H1 (cell line): ENCODE results near the gene MACROD2. TPM values are rescaled to one million over a fixed set of nuclear protein-coding genes. Genes with fewer than 3 reads are reported as not detected.

ENCODE experiments used
- CTCF ChIA-PET: fragments of 300-600 bp; sonication (Branson Sonifier 250); formaldehyde crosslinking; loops from one replicate; lab custom pipeline; 2021; ENCODE audit not compliant: partially characterized antibody; lab: Charles Lee
- POLR2A ChIA-PET: fragments of 300-600 bp; sonication (Branson Sonifier 250); formaldehyde crosslinking; loops from one replicate; lab custom pipeline; 2021; ENCODE audit warnings: inconsistent platforms; ENCODE audit not compliant: partially characterized antibody; lab: Charles Lee
- DNase-seq, 2 experiments: peaks; one replicate each; pipeline versions ENCODE4 v3.0.0 to v3.0.0-alpha.2; 2010 to 2022; ENCODE audit warnings: low spot score in 2 of 2, low read depth in 1 of 2, mixed read lengths in 1 of 2
- FAIRE-seq: peaks from 2 replicates; lab custom pipeline; 2011; peaks lifted over from hg19 to GRCh38; lab: Jason Lieb, UNC
- H2AFZ ChIP-seq: 2 replicates; pipeline ENCODE4 v1.8.1; 2012; ENCODE audit warnings: low read length, inconsistent platforms
- H2AK5ac ChIP-seq: 2 replicates; pipeline ENCODE4 v1.6.1; 2013; ENCODE audit warnings: low read depth, low read length
- H2BK120ac ChIP-seq: replicated peaks from 2 replicates; pipeline ENCODE3; 2013; ENCODE audit warnings: low read depth, low read length, inconsistent platforms
- H2BK12ac ChIP-seq: 2 replicates; pipeline ENCODE4 v1.6.1; 2013; ENCODE audit warnings: low read depth, low read length
- H2BK15ac ChIP-seq: 2 replicates; pipeline ENCODE4 v1.6.1; 2013; ENCODE audit warnings: low read length
- H2BK20ac ChIP-seq: 2 replicates; pipeline ENCODE4 v1.6.1; 2013; ENCODE audit warnings: low read length
- H2BK5ac ChIP-seq: 2 replicates; pipeline ENCODE4 v1.6.1; 2013; ENCODE audit warnings: low read depth, low read length
- H3K14ac ChIP-seq: 2 replicates; pipeline ENCODE4 v1.6.1; 2013; ENCODE audit warnings: inconsistent platforms; ENCODE audit not compliant: insufficient read length
- H3K18ac ChIP-seq: 2 replicates; pipeline ENCODE4 v1.6.1; 2013; ENCODE audit warnings: low read length; ENCODE audit errors: extremely low read depth
- H3K23ac ChIP-seq: 2 replicates; pipeline ENCODE4 v1.6.1; 2013; ENCODE audit warnings: inconsistent platforms; ENCODE audit not compliant: insufficient read length
- H3K23me2 ChIP-seq: 2 replicates; pipeline ENCODE4 v1.6.1; 2013; ENCODE audit warnings: low read depth, low read length
- H3K27ac ChIP-seq: 2 replicates; pipeline ENCODE4 v1.6.1; 2011; ENCODE audit warnings: low read depth, low read length, inconsistent platforms
- H3K27me3 ChIP-seq, 4 experiments: replicated peaks in 1 of 4; 1 replicate in 1 of 4; 2 replicates in 3 of 4; pipeline versions ENCODE4 v1.6.1 to v1.8.1; 2011 to 2013; ENCODE audit warnings: low read length in 3 of 4, mild to moderate bottlenecking in 3 of 4, inconsistent platforms in 2 of 4, mixed read lengths in 2 of 4, moderate library complexity in 1 of 4; ENCODE audit not compliant: control insufficient read depth in 3 of 4, insufficient read depth in 3 of 4; ENCODE audit errors: extremely low read depth in 1 of 4
- H3K36me3 ChIP-seq, 4 experiments: 2 replicates each; pipeline versions ENCODE4 v1.6.1 to v1.8.1; 2011 to 2013; ENCODE audit warnings: mild to moderate bottlenecking in 4 of 4, low read length in 3 of 4, moderate library complexity in 2 of 4, control low read depth in 1 of 4, inconsistent platforms in 1 of 4; ENCODE audit not compliant: insufficient read depth in 4 of 4, control insufficient read depth in 2 of 4
- H3K4ac ChIP-seq: replicated peaks from 2 replicates; pipeline ENCODE3; 2013; ENCODE audit warnings: low read length, low read depth, mixed read lengths, inconsistent platforms; ENCODE audit not compliant: insufficient read length
- H3K4me1 ChIP-seq, 4 experiments: replicated peaks in 1 of 4; 1 replicate in 1 of 4; 2 replicates in 3 of 4; pipeline versions ENCODE4 v1.6.1 to v1.8.1; 2011 to 2013; ENCODE audit warnings: low read length in 3 of 4, inconsistent platforms in 2 of 4, mixed read lengths in 1 of 4; ENCODE audit not compliant: insufficient read depth in 4 of 4, control insufficient read depth in 3 of 4
- H3K4me2 ChIP-seq, 2 experiments: 2 replicates each; pipeline versions ENCODE4 v1.6.1 to v1.8.1; 2011 to 2013; ENCODE audit warnings: low read depth in 2 of 2, low read length in 2 of 2, control low read depth in 1 of 2, inconsistent platforms in 1 of 2, mild to moderate bottlenecking in 1 of 2; ENCODE audit not compliant: insufficient read depth in 1 of 2
- H3K4me3 ChIP-seq, 4 experiments: fragments of 200-600, 300-600 bp in 1 of 4; sonication (generic), shearing (Covaris generic), sonication (Bioruptor Twin) in 1 of 4; 2 replicates each; pipeline versions ENCODE4 v1.5.1 to v1.8.1; 2011 to 2016; ENCODE audit warnings: low read length in 4 of 4, low read depth in 3 of 4, control low read depth in 2 of 4, inconsistent platforms in 2 of 4, mild to moderate bottlenecking in 2 of 4, mixed read lengths in 1 of 4, moderate library complexity in 1 of 4; ENCODE audit not compliant: insufficient read depth in 2 of 4; ENCODE audit errors: extremely low read depth in 1 of 4
- H3K56ac ChIP-seq: replicated peaks from 2 replicates; pipeline ENCODE3; 2013; ENCODE audit warnings: low read depth, mild to moderate bottlenecking, mixed read lengths, low read length, inconsistent platforms; ENCODE audit not compliant: insufficient read length
- H3K79me1 ChIP-seq: 2 replicates; pipeline ENCODE4 v1.6.1; 2013; ENCODE audit warnings: low read depth, low read length, control low read depth
- H3K79me2 ChIP-seq, 2 experiments: 2 replicates each; pipeline versions ENCODE4 v1.6.1 to v1.8.1; 2012 to 2013; ENCODE audit warnings: low read length in 2 of 2, mild to moderate bottlenecking in 2 of 2, inconsistent platforms in 1 of 2; ENCODE audit not compliant: insufficient read depth in 2 of 2, control insufficient read depth in 1 of 2
- H3K9ac ChIP-seq, 4 experiments: replicated peaks in 1 of 4; 1 replicate in 1 of 4; 2 replicates in 3 of 4; pipeline versions ENCODE4 v1.6.1 to v1.8.1; 2011 to 2013; ENCODE audit warnings: low read depth in 3 of 4, low read length in 3 of 4, control low read depth in 2 of 4, mild to moderate bottlenecking in 2 of 4, moderate library complexity in 2 of 4, inconsistent platforms in 1 of 4; ENCODE audit errors: extremely low read depth in 1 of 4
- H3K9me3 ChIP-seq, 2 experiments: 2 replicates each; pipeline versions ENCODE4 v1.6.1 to v1.8.1; 2012 to 2013; ENCODE audit warnings: mild to moderate bottlenecking in 2 of 2, moderate library complexity in 2 of 2, control low read depth in 1 of 2, inconsistent platforms in 1 of 2, low read depth in 1 of 2, low read length in 1 of 2, mixed read lengths in 1 of 2; ENCODE audit not compliant: insufficient read depth in 2 of 2
- H4K20me1 ChIP-seq, 2 experiments: replicated peaks in 1 of 2; 2 replicates each; pipeline versions ENCODE3 to v1.8.1; 2011 to 2013; ENCODE audit warnings: inconsistent platforms in 2 of 2, low read length in 2 of 2, mild to moderate bottlenecking in 1 of 2; ENCODE audit not compliant: insufficient read depth in 2 of 2, control insufficient read depth in 1 of 2
- H4K5ac ChIP-seq: 2 replicates; pipeline ENCODE4 v1.6.1; 2013; ENCODE audit warnings: low read length, low read depth, mixed read lengths, inconsistent platforms; ENCODE audit not compliant: insufficient read length
- H4K8ac ChIP-seq: 2 replicates; pipeline ENCODE4 v1.8.0; 2013; ENCODE audit warnings: mild to moderate bottlenecking, moderate library complexity, low read length, inconsistent platforms; ENCODE audit not compliant: insufficient read depth; ENCODE audit errors: extremely low read depth
- H4K91ac ChIP-seq: replicated peaks from 2 replicates; pipeline ENCODE3; 2013; ENCODE audit warnings: low read length, mixed read lengths, inconsistent platforms; ENCODE audit not compliant: insufficient read length
- PHF8 ChIP-seq: fragments of 200-600 bp; sonication (generic); conservative IDR thresholded peaks from 2 replicates; pipeline ENCODE4 v1.7.1; 2012; ENCODE audit warnings: low read depth, mild to moderate bottlenecking, inconsistent platforms, low read length, moderate library complexity
- WGBS, 2 experiments: shearing (Covaris generic) in 1 of 2; methylation state at CpG; one replicate each; pipeline versions ENCODE4 v1.1.6 to v1.1.7; 2013 to 2015; ENCODE audit warnings: low lambda C conversion rate in 2 of 2, mixed read lengths in 2 of 2, inconsistent platforms in 1 of 2, low coverage in 1 of 2, missing lambda C conversion rate in 1 of 2; ENCODE audit not compliant: insufficient replicate concordance in 2 of 2, insufficient coverage in 1 of 2, insufficient read length in 1 of 2; ENCODE audit errors: extremely low coverage in 1 of 2, missing lambda C conversion rate in 1 of 2; 5-methylcytosine and 5-hydroxymethylcytosine counted together
- polyA plus RNA-seq, 7 experiments: library from polyadenylated mRNA; depleted of rRNA in 3 of 7; stranded (reverse) in 5 of 7; unstranded in 2 of 7; fragments of >200 nt in 5 of 7; fragments of 200-250 nt in 2 of 7; gene quantifications; 1 replicate in 5 of 7; 2 replicates in 1 of 7; 4 replicates in 1 of 7; pipeline versions ENCODE4 v1.2.1 to v1.2.3, GENCODE V29; 2011 to 2013; ENCODE audit warnings: missing spikeins in 2 of 7, mixed read lengths in 2 of 7
- total RNA-seq: library from RNA; stranded (reverse); fragmentation: NEBNext Ultra II Directional; extraction: Animal tissue kit (Norgen Biotek cat#: 25700); gene quantifications from 2 replicates; pipeline ENCODE4 v1.2.1, GENCODE V29; 2021

Gene MACROD2
- total and polyA plus RNA-seq, 2 of the 8 experiments (the other 6 are each of a cell fraction or from before 2014, with no cell fraction given), result 0.70 to 3.9 TPM

GRCh38 chr20:14950633-14951032 is 955.3 kb downstream of the MACROD2 start:
- no peak for DNase-seq
- no peak overlapping the region for H3K9ac ChIP-seq
- no peaks in the 10 kb centered on the region for H3K79me2 ChIP-seq
- no peak overlapping the region for H2BK5ac ChIP-seq
- no peak overlapping the region for H3K4me3 ChIP-seq
- no peak overlapping the region for H3K14ac ChIP-seq
- no peaks in the 10 kb centered on the region for H3K23me2 ChIP-seq
- H2BK12ac ChIP-seq, result no peak overlapping the region
- no peaks in the 10 kb centered on the region for H4K20me1 ChIP-seq
- H3K27ac ChIP-seq, result no peak overlapping the region
- no peak overlapping the region for H2BK15ac ChIP-seq
- no peak overlapping the region for H4K91ac ChIP-seq
- no peak overlapping the region for H2BK20ac ChIP-seq
- no peak overlapping the region for H3K18ac ChIP-seq
- peaks cover 2 to 17% (median 10%) of the 10 kb centered on the region in 4 experiments; a peak in 4 of 7 replicates for H3K4me1 ChIP-seq
- H3K56ac ChIP-seq, result no peak overlapping the region
- H3K27me3 ChIP-seq, result no peaks in the 10 kb centered on the region
- no peaks in the 10 kb centered on the region for H3K36me3 ChIP-seq
- H2AK5ac ChIP-seq, result no peak overlapping the region
- H2BK120ac ChIP-seq, result no peak overlapping the region
- H2AFZ ChIP-seq, result no peak overlapping the region
- H3K23ac ChIP-seq, result no peak overlapping the region
- H3K4me2 ChIP-seq, result no peak overlapping the region
- no peak overlapping the region for H4K8ac ChIP-seq
- CTCF ChIA-PET, result interaction anchor here (1.2 to 2.1 kb wide), 2 partner anchors 19 to 61 kb away, joined by 3 to 4 read pairs; no protein-coding TSS in a partner anchor
- no peak for FAIRE-seq
- no peak overlapping the region for H3K4ac ChIP-seq
- no peak overlapping the region for H4K5ac ChIP-seq
- no peaks in the 10 kb centered on the region for H3K79me1 ChIP-seq
- H3K9me3 ChIP-seq, result no peaks in the 10 kb centered on the region
- 67% methylated on average over 1 of the region's 1 CpG; no CpG with 5 or more reads in 1 of the 2 experiments for WGBS, 2 experiments
- POLR2A ChIA-PET, result no interaction called here
- no peak for TF ChIP-seq PHF8
